Endodermal cell (in vitro differentiated cells): Measurements from ENCODE around the gene UNC5C. TPM values are rescaled to one million over a fixed set of nuclear protein-coding genes. Genes with fewer than 3 reads are reported as not detected.

ENCODE experiments used
- DNase-seq: peaks from one replicate; pipeline ENCODE4 v3.0.0-alpha.2; 2017
- H3K27ac ChIP-seq: 2 replicates; pipeline ENCODE4 v1.5.1; 2013; ENCODE audit warnings: mild to moderate bottlenecking, low read depth, low read length, moderate library complexity
- H3K27me3 ChIP-seq: 2 replicates; pipeline ENCODE4 v1.6.1; 2013; ENCODE audit warnings: mild to moderate bottlenecking, low read length, moderate library complexity; ENCODE audit not compliant: insufficient read depth, control insufficient read depth, poor library complexity, severe bottlenecking
- H3K36me3 ChIP-seq: 2 replicates; pipeline ENCODE4 v1.7.0; 2013; ENCODE audit warnings: mild to moderate bottlenecking, low read length, moderate library complexity; ENCODE audit not compliant: control insufficient read depth, insufficient read depth
- H3K4me1 ChIP-seq: one replicate; pipeline ENCODE4 v1.7.0; 2013; ENCODE audit warnings: low read length; ENCODE audit not compliant: control insufficient read depth, insufficient read depth
- H3K4me3 ChIP-seq: 2 replicates; pipeline ENCODE4 v1.5.1; 2013; ENCODE audit warnings: mild to moderate bottlenecking, low read length, moderate library complexity
- H3K9ac ChIP-seq: 2 replicates; pipeline ENCODE4 v1.6.1; 2013; ENCODE audit warnings: mild to moderate bottlenecking, low read length, moderate library complexity; ENCODE audit not compliant: poor library complexity, severe bottlenecking; ENCODE audit errors: extremely low read depth
- H3K9me3 ChIP-seq: 2 replicates; pipeline ENCODE4 v1.6.1; 2013; ENCODE audit warnings: mild to moderate bottlenecking, low read length, moderate library complexity; ENCODE audit not compliant: control insufficient read depth
- H3K27ac Mint-ChIP-seq: 2 replicates; pipeline ENCODE4 v1.8.0; 2020; ENCODE audit warnings: mixed read lengths
- H3K27me3 Mint-ChIP-seq: 2 replicates; pipeline ENCODE4 v1.8.0; 2021; ENCODE audit warnings: mild to moderate bottlenecking, mixed read lengths; ENCODE audit not compliant: insufficient read depth
- H3K36me3 Mint-ChIP-seq: 2 replicates; pipeline ENCODE4 v1.8.0; 2020; ENCODE audit warnings: low read depth, mixed read lengths
- H3K4me1 Mint-ChIP-seq: 2 replicates; pipeline ENCODE4 v1.8.0; 2020; ENCODE audit warnings: mixed read lengths
- H3K4me3 Mint-ChIP-seq: 2 replicates; pipeline ENCODE4 v1.8.0; 2020; ENCODE audit warnings: mild to moderate bottlenecking, moderate library complexity, mixed read lengths
- H3K9me3 Mint-ChIP-seq: 2 replicates; pipeline ENCODE4 v1.8.0; 2020; ENCODE audit warnings: mild to moderate bottlenecking, mixed read lengths
- WGBS, 2 experiments: methylation state at CpG; one replicate each; pipeline versions ENCODE4 v1.1.5 to v1.1.7; 2013; ENCODE audit warnings: missing lambda C conversion rate in 2 of 2, mixed read lengths in 1 of 2; ENCODE audit not compliant: insufficient coverage in 1 of 2, insufficient read length in 1 of 2; 5-methylcytosine and 5-hydroxymethylcytosine counted together
- total RNA-seq, 2 donors: library from RNA; stranded (reverse); fragmentation: NEBNext Ultra II Directional in 1 of 2; extraction: Animal tissue kit (Norgen Biotek cat#: 25700) in 1 of 2; gene quantifications; 2 replicates in 1 of 2; 3 replicates in 1 of 2; pipeline ENCODE4 v1.2.1, GENCODE V29; 2021
- TF ChIP-seq, protein P1 (sequence below): fragments of 200-600 bp; sonication (generic); conservative IDR thresholded peaks from 2 replicates; pipeline ENCODE4 v1.5.0; 2021; ENCODE audit warnings: antibody characterized with exemption, mild to moderate bottlenecking

UNC5C gene
- total RNA-seq, 2 donors from 2014 or later, result 2.0 to 7.2 TPM

DNA sequence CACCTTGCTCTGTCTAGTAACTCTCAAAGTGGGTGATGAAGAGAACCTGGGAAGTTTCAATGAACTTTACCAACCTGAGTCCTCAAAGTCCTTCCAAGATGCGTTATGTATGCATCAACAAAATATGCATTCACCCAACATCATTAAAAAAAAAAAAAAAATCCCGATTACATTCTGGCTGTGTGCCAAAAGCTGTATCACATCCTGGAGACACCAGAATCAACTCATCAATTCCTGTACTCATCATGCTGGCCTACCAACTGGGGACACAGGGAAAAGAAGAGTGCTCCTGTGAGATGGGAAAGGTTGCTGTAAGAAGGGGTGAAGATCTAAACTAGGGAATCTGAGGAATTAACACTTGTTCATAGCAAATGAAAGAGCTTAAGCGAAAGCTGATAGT is 16.5 kb downstream of the UNC5C start:
- no peak overlapping the region for H3K4me3 Mint-ChIP-seq
- H3K36me3 ChIP-seq, result no peaks in the 10 kb centered on the region
- peaks cover 2% of the 10 kb centered on the region for H3K4me1 ChIP-seq

DNA sequence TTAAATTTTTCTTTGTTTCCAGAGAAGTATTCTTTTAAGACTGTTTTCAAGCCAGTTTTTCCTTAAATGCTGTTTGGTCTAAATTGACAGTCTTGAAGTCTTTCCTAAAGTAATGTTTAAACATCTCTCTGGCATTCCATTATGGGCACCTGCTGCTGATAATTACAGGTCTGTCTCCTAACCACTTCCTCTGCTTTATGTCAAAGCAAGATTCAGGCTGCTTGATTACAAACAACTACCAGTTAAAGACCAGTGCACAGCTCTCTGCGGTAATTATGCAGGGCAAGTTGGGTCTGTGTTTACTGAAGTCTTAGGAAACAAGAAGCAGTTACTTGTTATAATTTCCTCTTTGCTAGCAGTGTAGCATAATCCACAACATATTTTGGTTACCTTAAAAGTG is 17.6 kb downstream of the UNC5C start:
- no peak overlapping the region for H3K4me3 ChIP-seq
- TF ChIP-seq, protein P1, sequence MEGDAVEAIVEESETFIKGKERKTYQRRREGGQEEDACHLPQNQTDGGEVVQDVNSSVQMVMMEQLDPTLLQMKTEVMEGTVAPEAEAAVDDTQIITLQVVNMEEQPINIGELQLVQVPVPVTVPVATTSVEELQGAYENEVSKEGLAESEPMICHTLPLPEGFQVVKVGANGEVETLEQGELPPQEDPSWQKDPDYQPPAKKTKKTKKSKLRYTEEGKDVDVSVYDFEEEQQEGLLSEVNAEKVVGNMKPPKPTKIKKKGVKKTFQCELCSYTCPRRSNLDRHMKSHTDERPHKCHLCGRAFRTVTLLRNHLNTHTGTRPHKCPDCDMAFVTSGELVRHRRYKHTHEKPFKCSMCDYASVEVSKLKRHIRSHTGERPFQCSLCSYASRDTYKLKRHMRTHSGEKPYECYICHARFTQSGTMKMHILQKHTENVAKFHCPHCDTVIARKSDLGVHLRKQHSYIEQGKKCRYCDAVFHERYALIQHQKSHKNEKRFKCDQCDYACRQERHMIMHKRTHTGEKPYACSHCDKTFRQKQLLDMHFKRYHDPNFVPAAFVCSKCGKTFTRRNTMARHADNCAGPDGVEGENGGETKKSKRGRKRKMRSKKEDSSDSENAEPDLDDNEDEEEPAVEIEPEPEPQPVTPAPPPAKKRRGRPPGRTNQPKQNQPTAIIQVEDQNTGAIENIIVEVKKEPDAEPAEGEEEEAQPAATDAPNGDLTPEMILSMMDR, result no peak
- H3K4me1 ChIP-seq, result peaks cover 2% of the 10 kb centered on the region
- H3K27me3 ChIP-seq, result no peaks in the 10 kb centered on the region
- H3K36me3 ChIP-seq, result no peaks in the 10 kb centered on the region
- no peak overlapping the region for H3K27ac Mint-ChIP-seq
- peaks cover 4% of the 10 kb centered on the region for H3K4me1 Mint-ChIP-seq
- no peaks in the 10 kb centered on the region for H3K36me3 Mint-ChIP-seq
- H3K9me3 ChIP-seq, result no peaks in the 10 kb centered on the region
- DNase-seq, result no peak
- no peak overlapping the region for H3K4me3 Mint-ChIP-seq
- WGBS, 2 experiments, result 80 to 86% methylated on average over 1 of the region's 1 CpG
- no peaks in the 10 kb centered on the region for H3K27me3 Mint-ChIP-seq
- H3K9ac ChIP-seq, result no peak overlapping the region
- no peaks in the 10 kb centered on the region for H3K9me3 Mint-ChIP-seq
- H3K27ac ChIP-seq, result no peak overlapping the region

More for the DNA sequence above, 16.5 kb downstream of the UNC5C start:
- Mint-ChIP-seq H3K36me3 (no peaks in the 10 kb centered on the region), H3K4me1 (peaks cover 4% of the 10 kb centered on the region), H3K9me3 (no peaks in the 10 kb centered on the region), H3K27me3 (no peaks in the 10 kb centered on the region), H3K27ac (no peak overlapping the region)
- TF ChIP-seq, protein P1, result no peak
- no peak overlapping the region for H3K9ac ChIP-seq
- H3K4me3 ChIP-seq, result no peak overlapping the region
- 96 to 100% methylated on average over 2 to 3 of the region's 3 CpGs for WGBS, 2 experiments
- no peaks in the 10 kb centered on the region for H3K27me3 ChIP-seq
- DNase-seq, result no peak
- H3K9me3 ChIP-seq, result no peaks in the 10 kb centered on the region
- no peak overlapping the region for H3K27ac ChIP-seq

DNA sequence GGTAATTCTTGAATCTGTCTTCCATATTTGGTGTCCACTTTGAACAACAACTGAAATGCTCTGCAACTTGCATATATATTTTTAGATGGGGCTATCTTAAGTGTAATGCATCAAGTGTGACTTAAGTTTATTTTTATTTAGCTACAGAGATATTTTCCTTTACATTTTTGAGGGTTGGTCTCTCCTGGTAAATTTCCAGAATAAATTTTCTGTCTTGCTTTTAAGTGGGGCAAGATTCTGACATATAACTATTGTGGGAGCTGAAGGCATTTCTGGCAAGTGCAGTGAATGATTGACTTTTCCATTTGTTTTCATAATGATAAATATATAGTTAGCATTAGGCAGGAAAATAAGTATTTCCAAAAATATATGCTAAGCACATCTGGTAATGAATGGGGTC is 18.8 kb downstream of the UNC5C start:
- H3K9me3 ChIP-seq, result no peaks in the 10 kb centered on the region
- H3K27me3 ChIP-seq, result no peaks in the 10 kb centered on the region
- H3K9ac ChIP-seq, result no peak overlapping the region
- no peak overlapping the region for H3K27ac Mint-ChIP-seq
- peaks cover 2% of the 10 kb centered on the region for H3K4me1 ChIP-seq
- no peaks in the 10 kb centered on the region for H3K9me3 Mint-ChIP-seq
- H3K27me3 Mint-ChIP-seq, result no peaks in the 10 kb centered on the region
- no peak for DNase-seq
- no peak overlapping the region for H3K4me3 Mint-ChIP-seq
- H3K27ac ChIP-seq, result no peak overlapping the region
- H3K36me3 Mint-ChIP-seq, result no peaks in the 10 kb centered on the region
- H3K4me1 Mint-ChIP-seq, result peaks cover 8% of the 10 kb centered on the region
- no peak overlapping the region for H3K4me3 ChIP-seq
- H3K36me3 ChIP-seq, result no peaks in the 10 kb centered on the region
- TF ChIP-seq, protein P1, result no peak
